ENCODE results near the gene IVD. TPM values are rescaled to one million over a fixed set of nuclear protein-coding genes. Genes with fewer than 3 reads are reported as not detected.
A peak's percentile ranks its signal among the peaks of the same experiment; 100 is the strongest.

Gene IVD
- total RNA-seq, 1 experiment from 2014 or later = 93.1 TPM

DNA sequence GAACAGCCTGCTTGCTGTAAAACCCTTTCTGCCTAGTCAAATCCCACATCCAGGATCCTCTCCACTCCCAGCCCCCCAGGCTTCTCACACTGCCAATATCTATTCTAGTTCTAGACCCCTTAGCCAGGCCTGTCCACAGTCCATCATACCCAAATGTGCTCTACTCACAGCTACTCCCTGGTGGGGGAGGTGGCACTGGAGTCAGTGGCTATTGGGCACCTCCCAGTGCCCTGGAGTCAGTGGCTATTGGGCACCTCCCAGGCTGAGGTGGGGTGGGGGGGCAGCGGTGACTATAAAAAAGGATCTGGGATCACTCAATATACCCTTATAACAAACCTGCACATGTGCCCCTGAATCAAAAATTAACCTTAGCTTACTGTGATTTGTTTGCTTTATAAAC, 48.3 kb upstream of the IVD start:
- H3K27me3 ChIP-seq (ENCODE audit: insufficient read depth, low read length) = peaks cover 3% of the 10 kb centered on the region
- WGBS (ENCODE audit: extremely low coverage, insufficient read length, low lambda C conversion rate) = no CpG with 5 or more reads among the region's 1 CpG
- peaks cover 8% of the 10 kb centered on the region for H3K23me2 ChIP-seq (ENCODE audit: insufficient read length, low read depth, low read length, poor library complexity, severe bottlenecking)
- no peaks in the 10 kb centered on the region for H3K79me1 ChIP-seq (ENCODE audit: insufficient read depth, low read depth, low read length, poor library complexity, severe bottlenecking)
- H3T11ph ChIP-seq (ENCODE audit: low read length) = no peak overlapping the region
- no peak overlapping the region for H4K8ac ChIP-seq (replicated peaks; ENCODE audit: insufficient read length, low read depth, low read length)
- Mint-ChIP-seq H3K36me3 (ENCODE audit: insufficient read depth in 1 of 3, low read depth in 3 of 3) (no peaks in the 10 kb centered on the region; a peak in 1 of 7 replicates), H3K4me3 (peak overlapping the region; percentile 74 to 83; a peak in 4 of 5 replicates), H3K9me3 (no peaks in the 10 kb centered on the region), H3K4me1 (peaks cover 27 to 39% of the 10 kb centered on the region in 2 experiments), H3K27me3 (ENCODE audit: low read depth) (peaks cover 55% of the 10 kb centered on the region), H3K27ac (no peak overlapping the region)
- H3K14ac ChIP-seq (ENCODE audit: insufficient read depth, low read length) = no peak overlapping the region
- H3K18ac ChIP-seq (ENCODE audit: insufficient read length, low read depth, low read length) = no peak overlapping the region
- no peak overlapping the region for H2BK20ac ChIP-seq (ENCODE audit: low read depth, low read length, poor library complexity, severe bottlenecking)
- H4K91ac ChIP-seq (ENCODE audit: insufficient read length, low read depth, low read length) = no peak overlapping the region
- no peak for DNase-seq
- H3K56ac ChIP-seq (ENCODE audit: insufficient read length, low read depth, low read length) = no peak overlapping the region
- H3K79me2 ChIP-seq (ENCODE audit: insufficient read depth, low read length) = no peaks in the 10 kb centered on the region
- H3K4ac ChIP-seq (ENCODE audit: low read depth, low read length) = no peak overlapping the region
- no peaks in the 10 kb centered on the region; the same call in 1 of the 2 replicates for H3K4me1 ChIP-seq (ENCODE audit: insufficient read depth, low read length)
- no peak overlapping the region for H2BK120ac ChIP-seq (ENCODE audit: low read depth, low read length, poor library complexity, severe bottlenecking)
- H2BK5ac ChIP-seq (ENCODE audit: insufficient read length, low read length) = no peak overlapping the region
- H2BK15ac ChIP-seq (ENCODE audit: low read depth, low read length) = no peak overlapping the region
- no peak overlapping the region for H3K23ac ChIP-seq (ENCODE audit: insufficient read length, low read depth, low read length)
- H2AK5ac ChIP-seq (ENCODE audit: insufficient read length, low read length) = no peak overlapping the region
- no peak overlapping the region for H4K5ac ChIP-seq (ENCODE audit: insufficient read length, low read depth, low read length)
- no peak overlapping the region for H3K9ac ChIP-seq (ENCODE audit: extremely low read depth, insufficient read length, low read length)
- no peak overlapping the region for H2BK12ac ChIP-seq (ENCODE audit: insufficient read length, low read depth, low read length)
- TF ChIP-seq, protein P1, sequence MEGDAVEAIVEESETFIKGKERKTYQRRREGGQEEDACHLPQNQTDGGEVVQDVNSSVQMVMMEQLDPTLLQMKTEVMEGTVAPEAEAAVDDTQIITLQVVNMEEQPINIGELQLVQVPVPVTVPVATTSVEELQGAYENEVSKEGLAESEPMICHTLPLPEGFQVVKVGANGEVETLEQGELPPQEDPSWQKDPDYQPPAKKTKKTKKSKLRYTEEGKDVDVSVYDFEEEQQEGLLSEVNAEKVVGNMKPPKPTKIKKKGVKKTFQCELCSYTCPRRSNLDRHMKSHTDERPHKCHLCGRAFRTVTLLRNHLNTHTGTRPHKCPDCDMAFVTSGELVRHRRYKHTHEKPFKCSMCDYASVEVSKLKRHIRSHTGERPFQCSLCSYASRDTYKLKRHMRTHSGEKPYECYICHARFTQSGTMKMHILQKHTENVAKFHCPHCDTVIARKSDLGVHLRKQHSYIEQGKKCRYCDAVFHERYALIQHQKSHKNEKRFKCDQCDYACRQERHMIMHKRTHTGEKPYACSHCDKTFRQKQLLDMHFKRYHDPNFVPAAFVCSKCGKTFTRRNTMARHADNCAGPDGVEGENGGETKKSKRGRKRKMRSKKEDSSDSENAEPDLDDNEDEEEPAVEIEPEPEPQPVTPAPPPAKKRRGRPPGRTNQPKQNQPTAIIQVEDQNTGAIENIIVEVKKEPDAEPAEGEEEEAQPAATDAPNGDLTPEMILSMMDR (conservative IDR thresholded peaks at IDR 0.05) = no peak
- H3K4me2 ChIP-seq (ENCODE audit: insufficient read depth, insufficient read length, low read length) = peak overlapping the region; percentile 59
- no peaks in the 10 kb centered on the region for H4K20me1 ChIP-seq (ENCODE audit: control insufficient read depth, insufficient read depth, insufficient read length)
- no peaks in the 10 kb centered on the region for H3K9me3 ChIP-seq (ENCODE audit: control insufficient read depth, low read depth, low read length)
- H3K27ac ChIP-seq (ENCODE audit: insufficient read length, low read depth, low read length) = no peak overlapping the region
- no peak overlapping the region for H2AFZ ChIP-seq (ENCODE audit: low read length)
